ENCODE measurements around the gene ESPN.

Gene ESPN

GRCh38 chr1:6501279-6501813 is 76.8 kb downstream of the ESPN start:
- DNase-seq, result no peak

GRCh38 chr1:6502000-6502891 is 77.7 kb downstream of the ESPN start:
- no peak for DNase-seq

GRCh38 chr1:6503884-6504602 is 79.5 kb downstream of the ESPN start:
- DNase-seq, result no peak

- DNase-seq, result no peak
Observed at GRCh38 chr1:6504887-6505286, 80.3 kb downstream of the ESPN start.

- no peak for DNase-seq
Observed at GRCh38 chr1:6505367-6506209, 81.0 kb downstream of the ESPN start.

GRCh38 chr1:6506210-6507036 is 81.8 kb downstream of the ESPN start:
- no peak for DNase-seq

GRCh38 chr1:6507037-6507428 is 82.5 kb downstream of the ESPN start:
- DNase-seq, result no peak

- DNase-seq, result no peak
Observed at GRCh38 chr1:6507461-6507911, 82.9 kb downstream of the ESPN start.

- DNase-seq, result no peak
Observed at GRCh38 chr1:6508154-6508815, 83.7 kb downstream of the ESPN start.

GRCh38 chr1:6508816-6509189 is 84.2 kb downstream of the ESPN start:
- DNase-seq, result no peak

- no peak for DNase-seq
Observed at GRCh38 chr1:6509220-6509918, 84.8 kb downstream of the ESPN start.

GRCh38 chr1:6509919-6510291 is 85.3 kb downstream of the ESPN start:
- no peak for DNase-seq

GRCh38 chr1:6510493-6510892 is 85.9 kb downstream of the ESPN start:
- no peak for DNase-seq
